PFSK-1 (cell line): ENCODE results near the gene GREB1.

ENCODE experiments used
- POLR2AphosphoS5 ChIP-seq: IDR thresholded peaks from 2 replicates; pipeline ENCODE4 v1.6.1; 2012; ENCODE audit warnings: low read depth, mild to moderate bottlenecking, control low read depth, low read length, moderate library complexity
- SIN3A ChIP-seq: IDR thresholded peaks from 2 replicates; pipeline ENCODE4 v1.6.1; 2012; ENCODE audit warnings: mild to moderate bottlenecking, low read length, moderate library complexity, borderline replicate concordance; ENCODE audit not compliant: insufficient read depth
- TAF1 ChIP-seq: IDR thresholded peaks from 2 replicates; pipeline ENCODE4 v1.6.1; 2012; ENCODE audit warnings: low read length, control low read depth, borderline replicate concordance; ENCODE audit not compliant: insufficient read depth
- TF ChIP-seq, protein P1 (sequence below), 2 experiments: IDR thresholded peaks; 2 replicates each; pipeline versions ENCODE4 v1.6.1 to v1.8.0; 2011 to 2012; ENCODE audit warnings: low read depth in 2 of 2, low read length in 2 of 2, control low read depth in 1 of 2, inconsistent platforms in 1 of 2, mild to moderate bottlenecking in 1 of 2, moderate library complexity in 1 of 2; ENCODE audit not compliant: insufficient read depth in 1 of 2

DNA sequence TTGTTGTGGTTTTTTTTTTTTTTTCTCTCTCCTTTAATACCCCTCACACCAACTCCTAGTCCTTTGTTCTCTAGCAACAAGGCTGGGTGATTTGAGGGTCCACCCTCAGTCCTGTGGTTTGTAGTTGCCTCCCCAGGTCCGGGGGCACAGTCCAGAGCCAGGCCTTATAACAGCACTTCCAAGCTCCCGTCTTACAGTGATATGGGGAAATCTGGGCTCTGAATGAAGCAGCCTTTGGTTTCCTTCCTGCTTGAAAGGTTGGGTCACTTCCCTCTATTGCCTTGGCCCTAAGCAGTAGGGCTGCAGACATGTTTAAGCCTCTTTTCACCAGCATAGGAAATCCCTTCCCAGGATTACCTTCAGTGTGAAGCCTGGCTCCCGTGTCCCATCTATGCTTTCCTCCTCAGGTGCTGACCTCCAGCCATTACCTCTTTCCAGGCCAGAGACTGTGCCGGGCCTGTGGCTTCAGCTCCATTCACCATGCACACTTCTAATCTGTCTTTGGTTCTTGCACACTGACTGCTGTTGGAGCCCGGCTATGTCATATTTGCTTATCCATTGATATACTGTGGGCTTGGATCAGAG, 157.3 kb downstream of the GREB1 start:
- TF ChIP-seq TAF1: no peak
- TF ChIP-seq, protein P1, sequence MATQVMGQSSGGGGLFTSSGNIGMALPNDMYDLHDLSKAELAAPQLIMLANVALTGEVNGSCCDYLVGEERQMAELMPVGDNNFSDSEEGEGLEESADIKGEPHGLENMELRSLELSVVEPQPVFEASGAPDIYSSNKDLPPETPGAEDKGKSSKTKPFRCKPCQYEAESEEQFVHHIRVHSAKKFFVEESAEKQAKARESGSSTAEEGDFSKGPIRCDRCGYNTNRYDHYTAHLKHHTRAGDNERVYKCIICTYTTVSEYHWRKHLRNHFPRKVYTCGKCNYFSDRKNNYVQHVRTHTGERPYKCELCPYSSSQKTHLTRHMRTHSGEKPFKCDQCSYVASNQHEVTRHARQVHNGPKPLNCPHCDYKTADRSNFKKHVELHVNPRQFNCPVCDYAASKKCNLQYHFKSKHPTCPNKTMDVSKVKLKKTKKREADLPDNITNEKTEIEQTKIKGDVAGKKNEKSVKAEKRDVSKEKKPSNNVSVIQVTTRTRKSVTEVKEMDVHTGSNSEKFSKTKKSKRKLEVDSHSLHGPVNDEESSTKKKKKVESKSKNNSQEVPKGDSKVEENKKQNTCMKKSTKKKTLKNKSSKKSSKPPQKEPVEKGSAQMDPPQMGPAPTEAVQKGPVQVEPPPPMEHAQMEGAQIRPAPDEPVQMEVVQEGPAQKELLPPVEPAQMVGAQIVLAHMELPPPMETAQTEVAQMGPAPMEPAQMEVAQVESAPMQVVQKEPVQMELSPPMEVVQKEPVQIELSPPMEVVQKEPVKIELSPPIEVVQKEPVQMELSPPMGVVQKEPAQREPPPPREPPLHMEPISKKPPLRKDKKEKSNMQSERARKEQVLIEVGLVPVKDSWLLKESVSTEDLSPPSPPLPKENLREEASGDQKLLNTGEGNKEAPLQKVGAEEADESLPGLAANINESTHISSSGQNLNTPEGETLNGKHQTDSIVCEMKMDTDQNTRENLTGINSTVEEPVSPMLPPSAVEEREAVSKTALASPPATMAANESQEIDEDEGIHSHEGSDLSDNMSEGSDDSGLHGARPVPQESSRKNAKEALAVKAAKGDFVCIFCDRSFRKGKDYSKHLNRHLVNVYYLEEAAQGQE (IDR thresholded peaks at IDR 0.05; ENCODE audit: insufficient read depth in 1 of 2, low read depth in 2 of 2, low read length in 2 of 2): no peak
- no peak for TF ChIP-seq SIN3A
- TF ChIP-seq POLR2AphosphoS5: no peak
